SK-N-SH treated with all-trans-retinoic acid at 6 μM for 48 hours (cell line): ENCODE results near the gene ST6GALNAC2.

Experiments
- ATAC-seq: fragments of 200-7000 bp; cut with Tn5 transposase; 3 replicates; pipeline ENCODE4 v1.9.1; 2020; ENCODE audit warnings: mild to moderate bottlenecking, moderate library complexity
- ARNTL ChIP-seq: fragments of 450-650 bp; formaldehyde crosslinking; IDR thresholded peaks from 2 replicates; pipeline ENCODE4 v1.5.0; 2020; ENCODE audit warnings: low read depth, mild to moderate bottlenecking, moderate library complexity, borderline replicate concordance
- BACH2 ChIP-seq: fragments of 250-450 bp; sonication (Bioruptor Pico); IDR thresholded peaks from 2 replicates; pipeline ENCODE4 v1.9.0; 2021; ENCODE audit warnings: mild to moderate bottlenecking, borderline replicate concordance
- CSDC2 ChIP-seq: fragments of 250-450 bp; sonication (Bioruptor Pico); IDR thresholded peaks from 2 replicates; pipeline ENCODE4 v1.5.0; 2020; ENCODE audit warnings: mild to moderate bottlenecking, moderate library complexity
- ESRRG ChIP-seq: fragments of 250-450 bp; sonication (Bioruptor Pico); IDR thresholded peaks from 2 replicates; pipeline ENCODE4 v1.6.1; 2021; ENCODE audit warnings: mild to moderate bottlenecking
- ISL1 ChIP-seq: fragments of 250-450 bp; sonication (Bioruptor Pico); IDR thresholded peaks from 2 replicates; pipeline ENCODE4 v2.1.2; 2022; ENCODE audit warnings: mild to moderate bottlenecking, moderate library complexity
- OSR1 ChIP-seq: fragments of 250-450 bp; sonication (Bioruptor Pico); IDR thresholded peaks from 2 replicates; pipeline ENCODE4 v1.8.0; 2022; ENCODE audit warnings: moderate library complexity, mild to moderate bottlenecking, inconsistent platforms
- PATZ1 ChIP-seq: fragments of 250-450 bp; sonication (Bioruptor Pico); IDR thresholded peaks from 2 replicates; pipeline ENCODE4 v1.8.0; 2020; ENCODE audit warnings: mild to moderate bottlenecking, moderate library complexity, borderline replicate concordance
- POU6F1 ChIP-seq: fragments of 250-450 bp; sonication (Bioruptor Pico); IDR thresholded peaks from 2 replicates; pipeline ENCODE4 v1.8.0; 2021; ENCODE audit warnings: low read depth, mild to moderate bottlenecking, moderate library complexity, borderline replicate concordance
- PPARA ChIP-seq: fragments of 250-450 bp; sonication (Bioruptor Pico); IDR thresholded peaks from 2 replicates; pipeline ENCODE4 v1.5.0; 2020; ENCODE audit warnings: mild to moderate bottlenecking, borderline replicate concordance
- RARB ChIP-seq: fragments of 250-450 bp; sonication (Bioruptor Pico); IDR thresholded peaks from 2 replicates; pipeline ENCODE4 v1.8.0; 2021; ENCODE audit warnings: mild to moderate bottlenecking, moderate library complexity
- SNAI2 ChIP-seq: fragments of 250-450 bp; sonication (Bioruptor Pico); IDR thresholded peaks from 2 replicates; pipeline ENCODE4 v1.5.0; 2020; ENCODE audit warnings: mild to moderate bottlenecking, moderate library complexity
- TCF4 ChIP-seq: fragments of 250-450 bp; sonication (Bioruptor Pico); IDR thresholded peaks from 2 replicates; pipeline ENCODE4 v1.8.0; 2021; ENCODE audit warnings: mild to moderate bottlenecking, moderate library complexity, borderline replicate concordance
- TOX ChIP-seq: fragments of 250-450 bp; sonication (Bioruptor Pico); IDR thresholded peaks from 2 replicates; pipeline ENCODE4 v1.8.0; 2021; ENCODE audit warnings: mild to moderate bottlenecking, moderate library complexity, borderline replicate concordance
- TSHZ2 ChIP-seq: fragments of 250-450 bp; sonication (Bioruptor Pico); IDR thresholded peaks from 2 replicates; pipeline ENCODE4 v1.5.0; 2020; ENCODE audit warnings: mild to moderate bottlenecking, moderate library complexity
- ZC3H10 ChIP-seq: fragments of 250-450 bp; sonication (Bioruptor Pico); IDR thresholded peaks from 2 replicates; pipeline ENCODE4 v1.5.1; 2021; ENCODE audit warnings: mild to moderate bottlenecking, moderate library complexity
- ZFP3 ChIP-seq: fragments of 250-450 bp; sonication (Bioruptor Pico); IDR thresholded peaks from 2 replicates; pipeline ENCODE4 v1.5.0; 2020; ENCODE audit warnings: mild to moderate bottlenecking, moderate library complexity
- ZFP30 ChIP-seq: fragments of 450-650 bp; formaldehyde crosslinking; IDR thresholded peaks from 2 replicates; pipeline ENCODE4 v1.5.0; 2022; ENCODE audit warnings: mild to moderate bottlenecking, moderate library complexity
- ZNF565 ChIP-seq: fragments of 450-650 bp; formaldehyde crosslinking; conservative IDR thresholded peaks from 2 replicates; pipeline ENCODE4 v1.5.0; 2020; ENCODE audit warnings: low read depth, mild to moderate bottlenecking, moderate library complexity
- ZNF70 ChIP-seq: fragments of 450-650 bp; formaldehyde crosslinking; IDR thresholded peaks from 2 replicates; pipeline ENCODE4 v1.5.0; 2020; ENCODE audit warnings: mild to moderate bottlenecking, moderate library complexity
- ZNF8 ChIP-seq: fragments of 450-650 bp; formaldehyde crosslinking; IDR thresholded peaks from 2 replicates; pipeline ENCODE4 v1.5.0; 2020; ENCODE audit warnings: mild to moderate bottlenecking, moderate library complexity
- TF ChIP-seq, protein P1 (sequence below): fragments of 250-450 bp; sonication (Bioruptor Pico); IDR thresholded peaks from 2 replicates; pipeline ENCODE4 v1.5.1; 2020; ENCODE audit warnings: low read depth, mild to moderate bottlenecking, moderate library complexity
- TF ChIP-seq, protein P2 (sequence below): fragments of 250-450 bp; sonication (Bioruptor Pico); IDR thresholded peaks from 2 replicates; pipeline ENCODE4 v1.5.1; 2021; ENCODE audit warnings: mild to moderate bottlenecking, moderate library complexity

ST6GALNAC2 gene

GRCh38 chr17:76575570-76575969 lies 10.1 kb downstream of the ST6GALNAC2 start:
- TF ChIP-seq OSR1 (CRISPR knock-in tag), result no peak
- TF ChIP-seq ZFP3, result no peak
- no peak for TF ChIP-seq CSDC2 (CRISPR knock-in tag)
- no peak for TF ChIP-seq TCF4
- no peak for TF ChIP-seq ISL1
- no peak for TF ChIP-seq PPARA (CRISPR knock-in tag)
- no peak for TF ChIP-seq BACH2 (CRISPR knock-in tag)
- TF ChIP-seq, protein P1, sequence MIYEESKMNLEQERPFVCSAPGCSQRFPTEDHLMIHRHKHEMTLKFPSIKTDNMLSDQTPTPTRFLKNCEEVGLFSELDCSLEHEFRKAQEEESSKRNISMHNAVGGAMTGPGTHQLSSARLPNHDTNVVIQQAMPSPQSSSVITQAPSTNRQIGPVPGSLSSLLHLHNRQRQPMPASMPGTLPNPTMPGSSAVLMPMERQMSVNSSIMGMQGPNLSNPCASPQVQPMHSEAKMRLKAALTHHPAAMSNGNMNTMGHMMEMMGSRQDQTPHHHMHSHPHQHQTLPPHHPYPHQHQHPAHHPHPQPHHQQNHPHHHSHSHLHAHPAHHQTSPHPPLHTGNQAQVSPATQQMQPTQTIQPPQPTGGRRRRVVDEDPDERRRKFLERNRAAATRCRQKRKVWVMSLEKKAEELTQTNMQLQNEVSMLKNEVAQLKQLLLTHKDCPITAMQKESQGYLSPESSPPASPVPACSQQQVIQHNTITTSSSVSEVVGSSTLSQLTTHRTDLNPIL (CRISPR knock-in tag), result no peak
- no peak for TF ChIP-seq RARB
- TF ChIP-seq ZNF70 (CRISPR knock-in tag), result no peak
- TF ChIP-seq, protein P2, sequence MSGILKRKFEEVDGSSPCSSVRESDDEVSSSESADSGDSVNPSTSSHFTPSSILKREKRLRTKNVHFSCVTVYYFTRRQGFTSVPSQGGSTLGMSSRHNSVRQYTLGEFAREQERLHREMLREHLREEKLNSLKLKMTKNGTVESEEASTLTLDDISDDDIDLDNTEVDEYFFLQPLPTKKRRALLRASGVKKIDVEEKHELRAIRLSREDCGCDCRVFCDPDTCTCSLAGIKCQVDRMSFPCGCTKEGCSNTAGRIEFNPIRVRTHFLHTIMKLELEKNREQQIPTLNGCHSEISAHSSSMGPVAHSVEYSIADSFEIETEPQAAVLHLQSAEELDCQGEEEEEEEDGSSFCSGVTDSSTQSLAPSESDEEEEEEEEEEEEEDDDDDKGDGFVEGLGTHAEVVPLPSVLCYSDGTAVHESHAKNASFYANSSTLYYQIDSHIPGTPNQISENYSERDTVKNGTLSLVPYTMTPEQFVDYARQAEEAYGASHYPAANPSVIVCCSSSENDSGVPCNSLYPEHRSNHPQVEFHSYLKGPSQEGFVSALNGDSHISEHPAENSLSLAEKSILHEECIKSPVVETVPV (CRISPR knock-in tag), result no peak
- TF ChIP-seq TOX (CRISPR knock-in tag), result no peak
- no peak for TF ChIP-seq ARNTL (CRISPR knock-in tag)
- no peak for TF ChIP-seq POU6F1 (CRISPR knock-in tag)
- ATAC-seq, result no peak

DNA sequence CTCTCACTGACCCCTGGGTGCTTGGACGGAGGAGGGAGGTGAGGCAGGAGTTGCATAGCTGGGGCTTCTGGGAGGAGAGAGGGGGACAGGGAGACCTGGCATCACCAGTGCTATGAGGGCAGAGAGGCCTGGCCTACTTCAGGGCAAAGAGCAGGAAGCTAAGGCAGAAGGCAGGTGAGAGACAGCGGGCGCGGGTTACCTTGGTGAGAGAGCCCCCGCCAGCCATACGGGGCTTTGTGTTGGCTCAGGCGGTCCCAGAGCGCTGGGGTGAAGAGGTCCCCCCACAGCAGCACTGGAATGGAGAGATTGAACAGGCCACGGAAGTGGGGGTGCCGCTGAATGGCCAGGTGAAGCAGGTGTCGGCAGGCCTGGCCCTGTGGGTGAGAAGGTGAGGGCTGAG lies 11.5 kb downstream of the ST6GALNAC2 start:
- no peak for ATAC-seq
- no peak for TF ChIP-seq PATZ1 (CRISPR knock-in tag)
- TF ChIP-seq OSR1 (CRISPR knock-in tag), result no peak
- TF ChIP-seq TSHZ2 (CRISPR knock-in tag), result no peak
- TF ChIP-seq RARB, result no peak
- no peak for TF ChIP-seq CSDC2 (CRISPR knock-in tag)
- TF ChIP-seq ZNF8 (CRISPR knock-in tag), result no peak

GRCh38 chr17:76573096-76573495 lies 12.6 kb downstream of the ST6GALNAC2 start:
- no peak for ATAC-seq
- TF ChIP-seq CSDC2 (CRISPR knock-in tag) (no peak), BACH2 (CRISPR knock-in tag) (no peak), ARNTL (CRISPR knock-in tag) (no peak), PPARA (CRISPR knock-in tag) (no peak), ZNF70 (CRISPR knock-in tag) (no peak), OSR1 (CRISPR knock-in tag) (no peak), ZFP30 (CRISPR knock-in tag) (no peak), RARB (no peak), ZC3H10 (CRISPR knock-in tag) (no peak), TOX (CRISPR knock-in tag) (no peak), SNAI2 (no peak), TCF4 (no peak), ISL1 (no peak), ESRRG (CRISPR knock-in tag) (no peak), ZNF565 (CRISPR knock-in tag) (no peak), POU6F1 (CRISPR knock-in tag) (no peak)
- TF ChIP-seq, protein P1 (CRISPR knock-in tag), result no peak
- TF ChIP-seq, protein P2 (CRISPR knock-in tag), result no peak
